HFF-Myc (cell line): ENCODE data around the gene IFNB1.

Experiments
- DNase-seq: peaks from one replicate; pipeline ENCODE4 v3.0.0-alpha.2; 2011; ENCODE audit warnings: low read depth; ENCODE audit errors: extremely low read depth
- H3K4me3 ChIP-seq: replicated peaks from 2 replicates; pipeline ENCODE4 v1.5.1; 2011; ENCODE audit warnings: low read depth, mild to moderate bottlenecking, control low read depth, low read length
- TF ChIP-seq, protein P1 (sequence below): IDR thresholded peaks from 2 replicates; pipeline ENCODE4 v1.5.1; 2012; ENCODE audit warnings: mild to moderate bottlenecking, low read depth, low read length, control low read depth; ENCODE audit errors: missing control alignments

IFNB1 gene

DNA sequence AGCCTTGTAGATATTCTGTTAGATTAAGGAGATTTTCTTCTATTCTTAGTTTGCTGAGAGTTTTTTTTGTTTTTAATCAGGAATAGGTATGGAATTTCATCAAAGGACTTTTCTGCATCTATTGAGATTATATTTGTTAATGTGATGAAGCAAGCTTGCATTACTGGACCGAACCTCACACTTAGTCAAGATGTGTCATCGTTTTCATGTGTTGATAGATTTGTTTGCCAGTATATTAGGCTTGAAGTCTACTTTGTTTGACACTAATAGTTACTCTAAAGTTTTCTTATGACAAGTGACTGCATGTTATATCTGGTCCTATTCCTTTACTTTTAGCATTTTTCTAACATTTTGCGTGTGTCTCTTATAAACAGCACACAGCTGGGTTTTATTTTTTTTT lies 33.9 kb downstream of the IFNB1 start:
- DNase-seq, result no peak
- TF ChIP-seq, protein P1, sequence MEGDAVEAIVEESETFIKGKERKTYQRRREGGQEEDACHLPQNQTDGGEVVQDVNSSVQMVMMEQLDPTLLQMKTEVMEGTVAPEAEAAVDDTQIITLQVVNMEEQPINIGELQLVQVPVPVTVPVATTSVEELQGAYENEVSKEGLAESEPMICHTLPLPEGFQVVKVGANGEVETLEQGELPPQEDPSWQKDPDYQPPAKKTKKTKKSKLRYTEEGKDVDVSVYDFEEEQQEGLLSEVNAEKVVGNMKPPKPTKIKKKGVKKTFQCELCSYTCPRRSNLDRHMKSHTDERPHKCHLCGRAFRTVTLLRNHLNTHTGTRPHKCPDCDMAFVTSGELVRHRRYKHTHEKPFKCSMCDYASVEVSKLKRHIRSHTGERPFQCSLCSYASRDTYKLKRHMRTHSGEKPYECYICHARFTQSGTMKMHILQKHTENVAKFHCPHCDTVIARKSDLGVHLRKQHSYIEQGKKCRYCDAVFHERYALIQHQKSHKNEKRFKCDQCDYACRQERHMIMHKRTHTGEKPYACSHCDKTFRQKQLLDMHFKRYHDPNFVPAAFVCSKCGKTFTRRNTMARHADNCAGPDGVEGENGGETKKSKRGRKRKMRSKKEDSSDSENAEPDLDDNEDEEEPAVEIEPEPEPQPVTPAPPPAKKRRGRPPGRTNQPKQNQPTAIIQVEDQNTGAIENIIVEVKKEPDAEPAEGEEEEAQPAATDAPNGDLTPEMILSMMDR, result no peak
- H3K4me3 ChIP-seq, result no peak overlapping the region

DNA sequence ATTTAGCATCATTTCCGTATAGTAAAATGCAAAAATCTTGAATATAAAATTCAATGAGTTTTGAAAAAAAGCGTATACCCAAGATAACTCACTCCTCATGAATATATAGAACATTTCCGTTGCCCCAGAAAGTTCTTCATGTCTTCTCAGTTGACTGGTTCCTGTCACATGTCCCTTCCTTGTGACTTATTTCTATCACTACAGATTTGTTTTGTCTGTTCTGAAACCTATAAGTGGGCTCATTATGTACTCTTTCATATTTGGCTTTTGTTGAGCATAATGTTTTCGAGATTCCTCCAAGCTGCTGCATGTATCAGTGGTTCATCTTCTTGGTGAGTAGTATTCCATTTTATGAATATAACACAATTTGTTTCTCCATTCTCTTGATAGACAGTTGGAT lies 35.3 kb downstream of the IFNB1 start:
- no peak for DNase-seq
- TF ChIP-seq, protein P1, result no peak

DNA sequence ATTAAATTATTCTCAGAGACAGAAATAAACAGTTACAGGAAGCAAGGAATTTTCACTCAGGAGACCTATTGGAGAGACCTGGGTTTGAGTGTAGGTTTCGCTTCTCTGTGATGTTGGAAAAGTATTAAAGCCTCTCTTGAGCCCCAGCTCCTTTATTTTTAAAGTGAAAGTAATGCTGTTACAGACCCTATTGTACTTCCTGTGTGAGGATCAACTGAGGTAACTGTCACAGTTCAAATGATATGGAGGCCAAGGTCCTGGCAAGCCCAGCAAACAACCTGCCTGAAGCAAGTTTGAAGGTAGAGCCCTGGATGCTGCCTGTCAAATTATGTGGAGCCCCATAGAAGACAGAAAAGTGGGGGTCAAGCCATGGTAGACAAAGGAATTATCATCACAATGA lies 38.4 kb downstream of the IFNB1 start:
- H3K4me3 ChIP-seq, result no peak overlapping the region
- TF ChIP-seq, protein P1, result no peak
- no peak for DNase-seq

More for the DNA sequence above, 35.3 kb downstream of the IFNB1 start:
- H3K4me3 ChIP-seq, result no peak overlapping the region

DNA sequence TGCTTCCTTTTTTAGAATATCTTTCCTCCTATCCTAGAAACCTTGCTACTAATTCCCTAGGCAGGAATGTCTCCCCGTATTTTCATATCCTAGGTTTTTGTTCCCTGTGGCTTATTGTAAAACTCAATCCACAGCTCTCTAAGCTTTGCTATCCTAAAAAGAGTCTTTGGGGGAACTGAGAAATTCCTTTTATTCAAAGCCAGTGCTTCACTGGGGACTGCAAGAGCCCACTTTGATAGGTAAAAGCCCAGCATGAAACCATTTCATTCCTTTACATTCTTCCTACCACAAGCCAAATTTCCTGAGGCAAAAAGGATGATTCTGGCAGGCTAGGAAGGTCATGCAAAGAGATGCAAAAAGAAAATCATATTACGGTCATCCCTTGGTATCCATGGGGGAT lies 40.5 kb downstream of the IFNB1 start:
- DNase-seq, result no peak
- no peak overlapping the region for H3K4me3 ChIP-seq
- TF ChIP-seq, protein P1, result no peak

DNA sequence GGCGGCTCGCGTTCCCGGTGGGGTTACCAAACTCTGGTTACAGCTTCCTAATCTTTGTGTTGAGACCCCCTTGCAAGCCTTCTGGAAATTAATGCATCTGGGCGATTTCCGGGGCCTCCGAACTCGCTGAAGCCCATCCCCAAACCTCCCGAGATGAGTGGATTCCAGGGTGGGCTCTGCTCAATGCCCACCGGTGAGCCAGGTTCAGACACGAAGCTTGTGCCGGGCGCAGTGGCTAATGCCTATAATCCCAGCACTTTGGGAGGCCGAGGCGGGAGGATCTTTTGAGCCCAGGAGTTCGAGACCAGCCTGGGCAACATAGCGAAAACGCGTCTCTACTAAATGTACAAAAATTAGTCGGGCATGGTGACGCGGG lies 45.9 kb downstream of the IFNB1 start:
- H3K4me3 ChIP-seq, result peak overlapping the region; percentile 51
- DNase-seq, result no peak
- TF ChIP-seq, protein P1, result no peak

DNA sequence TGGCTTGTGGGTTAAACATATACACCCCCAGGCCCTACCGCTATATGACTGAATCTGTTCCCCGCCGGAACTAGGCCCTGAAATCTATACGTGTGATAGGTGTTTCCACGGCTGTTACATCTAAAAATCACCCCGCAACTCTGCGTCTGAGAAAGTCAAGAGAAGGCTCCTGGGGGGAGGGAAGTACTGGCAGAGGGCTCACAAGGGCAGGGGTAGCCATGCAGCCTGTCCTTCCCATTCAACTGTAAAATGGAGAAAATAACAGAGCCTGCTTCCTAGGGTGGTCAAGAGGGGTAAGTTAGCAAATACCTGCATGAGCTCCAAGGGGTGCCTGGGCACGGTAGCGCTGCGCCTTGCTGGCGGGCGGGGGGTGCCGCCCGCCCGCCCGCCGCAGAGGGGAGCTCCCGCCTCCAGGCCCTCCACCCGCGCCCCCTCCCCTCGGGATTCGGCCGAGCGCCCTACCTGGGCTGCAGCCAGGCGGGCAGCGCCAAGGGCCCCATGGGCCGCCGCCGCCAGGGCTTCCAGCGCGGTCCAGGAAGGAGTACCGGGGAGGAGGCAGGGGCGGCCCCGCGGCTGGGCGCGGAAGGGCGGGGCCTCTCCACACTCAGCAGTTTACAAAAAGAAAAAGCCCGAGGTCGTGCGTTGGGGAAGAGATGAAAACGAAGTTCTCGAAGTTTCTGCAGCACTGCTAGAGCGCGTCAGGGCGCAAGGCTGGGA lies 46.5 kb downstream of the IFNB1 start, which contains the start of gene HACD4:
Gene HACD4 (minus strand): TSS at position 550 of the 717 bp plus-strand sequence. CDS start 50 bp downstream, at position 500.
- TF ChIP-seq, protein P1, result no peak
- DNase-seq, result no peak
- peak within 1 kb of the TSS; percentile 51 for H3K4me3 ChIP-seq
